NCI-H2081 treated with DMSO at 0.1 percent for 48 hours (cell line): ENCODE data around the gene RGL4.
A peak's percentile ranks its signal among the peaks of the same experiment; 100 is the strongest.
"Not testable (repeated sequence)": the region's sequence is repeated elsewhere in the genome, so short reads cannot be mapped to it uniquely, and the experiment has no call there.

ENCODE experiments used
- DNase-seq: peaks from one replicate; lab custom pipeline; 2025; lab: John Stamatoyannopoulos, UW

The RGL4 gene

DNA sequence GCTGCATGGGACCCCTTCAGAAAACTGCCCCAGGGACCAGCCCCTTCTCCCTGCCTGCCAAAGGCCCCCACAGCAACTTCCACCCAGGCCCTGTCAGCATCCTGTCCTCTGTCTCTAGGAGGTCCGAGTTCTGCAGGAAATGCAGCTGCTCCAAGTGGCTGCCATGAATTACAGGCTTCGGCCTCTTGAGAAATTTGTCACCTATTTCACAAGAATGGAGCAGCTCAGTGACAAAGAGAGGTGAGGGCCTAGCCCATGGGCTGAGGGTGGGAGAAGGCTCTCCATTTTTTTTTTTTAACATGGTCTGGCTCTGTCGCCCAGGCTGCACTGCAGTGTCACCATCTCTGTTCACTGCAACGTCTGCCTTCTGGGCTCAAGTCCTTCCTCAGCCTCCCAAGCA lies 7.3 kb downstream of the RGL4 start:
- DNase-seq, result no peak

DNA sequence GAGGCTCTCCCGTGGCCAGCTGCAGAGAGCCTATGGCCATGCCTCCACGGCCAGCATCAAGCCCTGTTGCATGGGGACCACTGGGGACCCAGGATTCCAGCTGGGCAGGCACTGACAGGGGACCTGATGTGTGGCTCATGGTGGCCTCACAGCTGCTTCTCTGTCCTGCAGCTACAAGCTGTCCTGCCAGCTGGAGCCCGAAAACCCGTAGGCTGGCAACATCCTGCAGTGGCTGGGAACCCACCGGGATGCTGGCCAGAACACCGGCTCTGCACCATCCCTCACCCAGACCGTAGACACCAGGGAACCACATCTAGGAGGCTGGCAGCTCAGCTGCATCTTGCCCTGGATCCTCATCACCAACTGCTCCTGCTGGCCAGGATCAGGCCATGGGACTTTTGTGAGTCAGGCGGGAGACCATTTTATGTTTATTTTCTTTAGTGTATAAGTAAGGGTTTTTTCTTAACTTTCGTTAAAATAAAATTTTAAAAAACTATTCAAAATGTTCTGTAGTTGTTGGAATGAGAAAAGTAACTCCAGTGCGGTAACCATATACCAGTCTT lies 7.9 kb downstream of the RGL4 start:
- DNase-seq, result no peak

DNA sequence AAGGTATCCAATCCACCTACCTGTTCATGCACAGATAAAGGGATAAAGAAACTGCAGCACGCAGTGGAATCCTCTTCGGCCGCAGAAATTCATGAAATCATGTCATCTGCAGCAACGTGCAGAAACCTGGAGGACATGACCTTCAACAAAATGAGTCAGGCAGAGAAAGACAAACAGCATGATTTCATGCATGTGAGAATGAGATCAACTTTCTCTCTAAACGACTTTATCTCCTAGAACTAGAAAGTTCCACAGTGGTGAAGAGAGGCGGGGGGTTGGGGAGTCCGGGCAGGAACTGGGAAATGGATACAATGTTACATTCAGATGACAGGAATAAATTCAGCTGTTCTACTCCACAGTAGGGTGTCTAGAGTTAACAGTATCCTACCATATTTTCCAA lies 9.9 kb downstream of the RGL4 start:
- DNase-seq, result no peak

DNA sequence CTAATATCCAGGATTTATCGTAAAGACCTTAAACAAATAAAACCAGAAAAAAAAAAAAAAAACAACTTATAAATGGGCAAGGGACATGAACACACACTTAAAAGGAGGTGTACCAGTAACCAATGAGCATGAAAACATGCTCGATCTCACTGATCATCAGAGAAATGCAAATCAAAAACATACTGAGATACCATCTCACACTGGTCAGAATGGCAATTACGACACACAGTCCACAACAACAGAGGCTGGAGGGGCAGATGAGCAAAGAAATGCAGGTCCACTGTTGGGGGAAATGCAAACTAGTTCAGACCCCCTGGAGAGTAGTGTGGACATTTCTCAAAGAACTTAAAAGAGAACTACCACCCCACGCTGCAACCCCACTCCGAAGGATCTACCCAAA lies 13.2 kb downstream of the RGL4 start:
- DNase-seq, result no peak

DNA sequence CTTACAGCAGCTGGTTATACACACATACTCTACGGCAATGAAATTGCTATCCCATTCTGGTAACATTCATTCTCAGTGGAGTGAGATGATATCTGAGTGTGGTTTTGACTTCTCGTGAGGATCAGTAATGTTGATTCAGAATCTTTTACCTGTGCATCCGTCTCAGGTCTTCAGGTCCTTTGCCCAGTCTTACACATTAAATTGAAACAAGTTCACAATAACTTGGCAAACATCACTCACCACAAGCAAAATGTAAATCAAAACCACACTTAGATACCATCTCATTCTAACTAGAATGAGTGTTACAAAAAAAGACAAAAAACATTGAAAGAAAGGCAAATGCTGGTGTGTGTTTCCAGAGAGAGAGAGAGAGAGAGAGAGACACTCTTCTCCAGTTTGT lies 14.0 kb downstream of the RGL4 start:
- no peak for DNase-seq

DNA sequence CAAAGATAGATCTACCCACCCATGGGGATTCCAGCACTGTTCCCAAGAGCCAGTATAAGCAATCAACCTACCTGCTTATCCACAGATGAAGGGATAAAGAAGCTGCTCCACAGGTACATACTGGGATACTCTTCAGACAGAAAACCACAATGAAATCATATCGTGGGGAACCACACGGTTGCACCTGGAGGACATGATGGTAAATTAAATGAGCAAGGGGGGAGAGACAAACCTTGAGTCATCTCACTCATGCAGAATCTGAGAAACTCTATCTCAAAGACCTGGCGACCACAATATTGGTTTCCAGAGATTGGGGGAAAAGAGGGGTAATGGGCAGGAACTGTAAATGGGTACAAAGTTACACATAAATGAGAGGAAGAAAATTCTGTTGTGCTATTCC lies 14.5 kb downstream of the RGL4 start:
- DNase-seq, result no peak

DNA sequence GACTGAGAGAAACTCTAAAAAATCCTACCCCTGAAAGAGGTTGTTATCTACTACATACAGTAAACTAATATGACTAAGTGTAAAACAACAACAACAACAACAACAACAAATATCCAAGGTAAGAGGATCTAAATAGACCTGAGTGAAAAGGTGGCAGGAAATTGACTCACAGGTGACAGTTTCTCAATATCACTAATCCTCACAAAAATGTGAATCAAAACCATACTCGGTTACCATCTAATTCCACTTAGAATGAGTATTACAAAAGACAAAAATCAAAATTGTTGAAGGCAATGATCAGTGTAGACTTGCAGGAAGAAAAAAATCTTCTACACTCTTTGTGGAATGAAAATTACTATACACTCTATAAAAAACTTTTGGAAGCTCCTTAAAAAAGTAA lies 17.5 kb downstream of the RGL4 start:
- no peak for DNase-seq

DNA sequence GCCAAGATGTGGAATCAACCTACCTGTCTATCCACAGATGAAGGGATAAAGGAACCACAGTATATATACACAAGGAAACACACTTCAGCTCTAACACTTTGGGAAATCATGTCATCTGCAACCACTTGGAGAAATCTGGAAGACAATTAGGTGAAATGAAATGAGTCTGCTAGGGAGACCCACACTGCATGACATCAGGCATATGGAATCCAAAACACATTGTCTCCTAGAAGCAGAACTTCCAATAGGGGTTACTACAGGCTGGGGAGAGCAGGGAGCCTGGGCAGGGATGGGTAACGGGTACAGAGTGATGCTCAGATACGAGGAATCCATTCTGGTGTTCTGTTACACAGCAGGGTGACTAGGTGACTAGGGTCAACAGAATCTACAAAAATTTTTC lies 18.3 kb downstream of the RGL4 start:
- no peak for DNase-seq

DNA sequence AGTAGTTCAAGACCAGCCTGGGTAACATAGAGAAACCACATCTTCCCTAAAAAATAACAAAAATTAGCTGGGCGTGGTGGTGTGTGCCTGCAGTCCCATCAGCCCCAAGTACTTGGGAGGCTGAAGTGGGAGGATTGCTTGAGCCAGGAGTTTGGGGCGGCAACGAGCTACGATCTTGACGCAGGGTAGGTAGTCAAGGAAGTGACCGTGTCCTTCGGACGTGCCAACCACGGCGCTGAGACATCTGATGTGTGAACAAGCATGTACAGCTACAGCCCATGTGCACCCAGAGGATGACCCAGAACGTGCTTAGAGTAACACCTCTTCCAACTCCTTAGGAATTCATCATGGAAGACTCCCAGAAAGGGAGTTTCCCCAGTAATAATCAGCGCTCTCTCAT lies 21.4 kb downstream of the RGL4 start:
- DNase-seq, result no peak

DNA sequence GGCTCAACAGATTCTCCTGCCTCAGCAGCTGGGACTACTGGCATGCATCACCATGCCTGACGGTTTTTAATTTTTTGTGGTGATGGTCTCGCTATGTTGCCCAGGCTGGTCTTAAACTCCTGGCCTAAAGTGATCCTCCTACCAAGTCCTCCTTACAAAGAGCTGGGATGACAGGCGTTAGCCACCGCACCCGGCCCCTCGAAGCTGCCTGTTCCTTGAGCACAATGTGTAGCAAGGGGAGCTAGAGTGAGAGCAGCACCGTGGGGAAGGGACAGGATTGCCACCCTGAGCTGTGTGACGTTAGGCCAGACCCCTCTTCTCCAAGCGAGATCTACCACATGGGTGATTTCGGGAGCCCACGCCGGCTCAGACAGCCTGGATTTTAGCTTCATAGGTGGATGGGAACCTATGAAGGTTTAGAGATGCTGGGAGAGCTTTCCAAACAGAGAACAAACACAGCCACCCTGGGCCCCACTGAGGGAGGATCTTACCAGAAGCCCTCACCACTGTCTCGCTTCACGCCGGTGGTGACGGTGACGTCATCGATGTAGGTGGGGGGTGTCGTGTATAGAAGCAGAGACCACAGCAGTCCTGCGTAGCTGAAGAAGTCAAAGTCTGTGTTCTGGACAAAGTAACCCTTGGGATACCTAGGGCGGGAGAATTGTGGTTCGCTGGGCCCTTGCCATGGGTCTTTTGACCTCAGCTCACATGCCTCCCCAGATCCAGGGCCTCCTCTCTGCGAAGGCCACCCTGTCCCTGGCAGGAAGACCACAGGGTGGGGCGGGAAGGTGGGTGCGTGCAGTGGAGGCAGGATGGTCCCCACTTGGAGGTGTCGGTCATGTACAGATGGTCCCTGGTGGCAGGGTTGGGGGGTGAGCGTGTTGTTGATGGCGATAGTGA lies 23.1 kb downstream of the RGL4 start:
- no peak for DNase-seq

DNA sequence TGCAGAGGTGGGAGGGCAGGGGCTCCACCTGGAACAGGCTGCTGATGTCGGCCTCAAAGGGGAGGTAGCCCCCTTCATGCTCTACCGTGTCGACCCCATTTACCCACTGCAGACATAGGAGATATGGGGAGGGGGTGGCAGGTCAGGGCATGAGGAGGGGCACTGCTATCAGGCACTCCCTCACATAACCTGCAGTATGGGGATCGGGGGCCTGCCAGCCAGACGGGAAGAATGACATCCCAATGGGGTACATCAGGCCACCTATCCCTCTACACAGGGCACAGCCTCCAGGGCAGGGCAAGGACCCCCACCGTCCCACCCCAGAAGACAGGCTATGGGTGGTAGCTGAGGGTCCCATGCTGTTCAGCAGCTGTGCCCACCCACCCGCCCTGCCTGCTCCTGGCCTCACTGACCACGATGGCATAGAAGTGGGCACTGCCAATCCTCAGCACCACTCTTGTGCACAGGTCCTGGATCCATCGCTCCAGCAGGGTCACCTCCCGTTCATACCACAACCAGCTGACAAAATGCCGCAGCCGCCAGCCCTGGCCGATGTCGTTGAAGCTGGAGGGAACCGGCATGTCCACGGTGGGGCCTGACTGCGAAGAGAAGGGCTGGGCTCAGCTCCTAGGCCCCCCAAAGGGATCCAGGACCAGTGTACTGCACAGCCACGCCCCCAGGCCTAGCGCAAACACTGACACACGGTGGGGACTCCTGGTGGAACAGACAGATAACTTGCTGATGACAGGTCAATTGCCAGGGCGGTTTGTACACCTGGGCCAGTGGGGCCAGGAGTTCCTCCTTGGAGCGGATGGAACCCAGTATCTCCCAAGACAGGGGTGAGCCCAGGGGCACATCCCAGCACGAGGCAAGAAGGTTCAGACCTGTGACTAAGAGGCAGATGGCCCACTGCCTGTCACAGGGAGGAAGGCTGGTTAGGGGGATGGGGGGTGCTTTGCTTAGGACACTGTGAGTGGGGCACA lies 24.1 kb downstream of the RGL4 start:
- DNase-seq, result no peak

DNA sequence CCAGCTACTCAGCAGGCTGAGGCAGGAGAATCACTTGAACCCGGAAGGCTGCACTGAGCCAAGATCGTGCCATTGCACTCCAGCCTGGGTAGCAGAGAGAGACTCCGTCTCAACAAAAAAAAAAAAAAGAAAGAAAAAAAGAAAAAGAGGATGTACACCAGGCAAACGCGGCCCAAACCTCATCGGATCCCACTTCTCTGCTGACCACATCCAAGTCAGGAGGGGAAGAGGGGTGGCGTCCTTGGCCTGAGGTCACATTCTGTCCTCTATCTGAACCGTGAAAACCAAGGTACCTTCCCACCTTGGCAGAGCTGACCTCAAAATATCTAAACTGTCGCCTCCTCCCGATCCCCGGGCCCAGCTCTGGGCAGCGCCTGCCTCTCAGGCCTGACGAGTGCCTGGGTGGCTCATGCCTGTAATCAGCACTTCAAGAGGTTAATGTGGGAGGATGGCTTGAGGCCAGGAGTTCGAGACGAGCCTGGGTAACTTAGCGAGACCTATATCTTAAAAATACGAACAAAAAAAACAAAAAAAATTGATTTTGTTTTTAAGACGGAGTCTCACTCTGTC lies 25.1 kb downstream of the RGL4 start:
- no peak for DNase-seq

DNA sequence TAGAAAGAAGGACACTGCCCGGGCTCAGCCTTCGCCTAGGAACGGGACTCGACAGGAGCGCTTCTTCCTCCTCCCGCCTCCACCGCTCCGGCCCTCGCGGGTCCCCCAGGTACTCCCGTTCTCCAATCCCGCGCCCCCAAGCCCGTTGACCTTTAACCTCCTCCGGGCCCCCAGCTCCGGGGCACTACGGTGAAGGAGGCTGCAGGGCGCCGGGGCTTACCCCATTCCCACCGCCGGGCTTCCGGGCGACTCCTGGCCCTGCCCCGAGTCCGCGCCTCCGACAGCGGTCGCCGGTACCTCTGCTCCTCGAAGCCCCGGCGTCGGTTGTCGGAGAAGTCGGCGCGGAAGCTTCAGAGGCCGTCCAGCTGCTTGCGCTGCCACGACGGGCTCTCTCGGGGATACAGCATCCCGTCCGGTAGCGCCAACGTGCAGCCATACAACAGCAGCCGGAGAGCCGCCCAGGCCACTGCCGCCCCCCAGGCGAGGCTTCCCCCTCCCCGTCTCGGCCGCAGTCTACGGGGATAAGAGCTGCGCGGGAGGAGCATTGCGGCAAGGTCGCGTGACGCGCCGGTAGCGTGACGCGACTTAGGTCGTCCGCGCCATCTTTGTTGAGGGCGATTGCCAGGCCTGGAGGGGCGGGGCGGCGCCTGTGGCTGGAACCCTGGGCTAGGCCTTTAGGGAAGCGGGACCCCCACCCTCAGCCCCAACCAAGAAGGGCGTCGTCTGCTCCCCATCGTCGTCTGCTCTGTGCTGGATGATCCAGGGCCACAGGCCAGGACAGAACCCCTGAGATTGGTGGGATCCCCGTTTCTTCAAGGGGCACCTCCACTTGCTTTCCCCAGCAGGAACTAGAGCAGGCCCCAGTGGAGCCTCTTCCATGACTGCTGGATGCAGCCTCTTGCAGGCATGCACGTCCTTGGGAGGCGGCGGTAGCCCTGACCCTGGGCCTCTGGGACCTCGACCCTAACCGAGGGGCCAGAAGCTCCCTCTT lies 26.3 kb downstream of the RGL4 start:
- DNase-seq, result peak; percentile 8

DNA sequence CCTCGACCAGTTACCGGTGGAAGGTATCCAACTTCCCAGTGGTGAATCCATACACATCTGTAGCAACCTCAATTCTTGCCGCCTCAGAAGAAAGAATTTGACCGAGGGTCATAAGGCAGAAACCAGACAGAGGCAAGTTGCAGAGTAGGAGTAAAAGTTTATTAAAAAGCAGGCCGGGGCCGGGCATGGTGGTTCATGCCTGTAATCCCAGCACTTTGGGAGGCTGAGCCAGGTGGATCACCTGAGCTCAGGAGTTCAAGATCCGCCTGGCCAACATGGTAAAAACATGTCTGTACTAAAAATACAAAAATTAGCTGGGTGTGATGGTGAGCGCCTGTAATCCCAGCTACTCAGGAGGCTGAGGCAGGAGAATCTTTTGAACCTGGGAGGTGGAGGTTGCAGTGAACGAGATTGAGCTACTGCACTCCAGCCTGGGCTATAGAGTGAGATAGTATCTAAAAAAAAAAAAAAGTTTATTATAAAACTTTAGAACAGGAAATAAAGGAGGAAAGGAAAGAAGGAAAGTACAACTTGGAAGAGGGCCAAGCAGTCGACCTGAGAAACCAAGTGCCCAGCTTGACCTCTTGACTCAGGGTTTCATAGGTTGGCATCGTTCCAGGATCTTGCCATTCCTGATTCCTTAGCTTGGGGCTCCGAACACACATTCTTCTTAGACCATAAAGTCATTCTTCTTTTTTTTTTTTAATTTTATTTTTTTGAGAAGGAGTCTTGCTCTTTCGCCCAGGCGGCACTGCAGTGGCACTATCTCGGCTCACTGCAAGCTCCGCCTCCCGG lies 27.8 kb downstream of the RGL4 start:
- DNase-seq, result no peak

DNA sequence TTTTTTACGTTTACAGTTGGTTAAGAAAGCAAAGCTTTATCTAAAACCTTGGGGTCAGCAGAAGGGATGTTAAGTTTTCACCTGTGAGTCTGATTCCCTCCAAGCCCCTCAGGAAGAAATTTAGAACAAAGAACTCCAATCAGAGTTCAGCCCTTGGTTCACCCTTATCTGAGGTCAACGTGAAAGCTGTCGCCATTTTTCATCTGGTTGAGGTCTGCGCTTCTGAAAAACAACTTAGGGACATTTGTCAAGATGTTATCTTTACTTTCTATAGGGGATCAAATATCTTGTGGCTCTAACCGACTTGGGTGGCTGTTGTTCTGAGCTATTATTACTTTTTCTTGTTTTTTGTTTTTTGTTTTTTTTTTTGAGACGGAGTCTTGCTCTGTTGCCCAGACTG lies 30.0 kb downstream of the RGL4 start:
- DNase-seq, result no peak

DNA sequence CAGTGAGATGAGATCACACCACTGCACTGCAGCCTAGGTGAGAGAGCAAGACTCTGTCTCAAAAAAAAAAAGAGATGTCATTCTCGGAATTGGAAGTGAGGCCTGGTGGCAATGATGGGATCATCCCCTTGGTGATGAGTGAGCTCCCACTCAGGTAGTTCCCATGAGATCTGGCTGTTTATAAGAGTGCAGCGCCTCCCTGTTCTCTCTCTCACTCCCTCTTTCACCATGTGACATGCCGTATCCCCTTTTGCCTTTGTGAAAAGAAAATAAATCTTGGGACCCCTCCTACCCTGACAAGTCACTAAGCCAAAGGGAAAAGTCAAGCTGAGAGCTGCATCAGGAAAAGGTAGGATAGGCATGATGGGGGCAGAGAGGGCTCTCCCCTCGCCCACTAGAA lies 31.3 kb downstream of the RGL4 start:
- DNase-seq, result no peak

DNA sequence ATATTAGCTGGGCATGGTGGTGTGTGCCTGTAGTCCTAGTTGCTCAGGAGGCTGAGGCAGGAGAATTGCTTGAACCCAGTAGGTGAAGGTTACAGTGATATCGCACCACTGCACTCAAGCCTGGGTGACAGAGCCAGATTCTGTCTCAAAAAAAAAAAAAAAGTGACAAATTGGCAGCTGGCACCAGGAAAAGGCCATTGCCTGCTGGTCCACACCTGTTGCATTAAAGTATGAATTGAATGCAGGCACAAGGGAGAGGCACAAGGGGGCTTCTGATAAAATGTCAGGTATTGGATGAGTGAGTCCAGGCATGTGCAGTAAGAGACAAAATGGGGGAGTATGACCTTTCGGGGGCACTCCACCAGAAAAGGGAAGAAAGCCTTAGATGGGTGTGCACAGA lies 31.9 kb downstream of the RGL4 start:
- DNase-seq, result no peak

DNA sequence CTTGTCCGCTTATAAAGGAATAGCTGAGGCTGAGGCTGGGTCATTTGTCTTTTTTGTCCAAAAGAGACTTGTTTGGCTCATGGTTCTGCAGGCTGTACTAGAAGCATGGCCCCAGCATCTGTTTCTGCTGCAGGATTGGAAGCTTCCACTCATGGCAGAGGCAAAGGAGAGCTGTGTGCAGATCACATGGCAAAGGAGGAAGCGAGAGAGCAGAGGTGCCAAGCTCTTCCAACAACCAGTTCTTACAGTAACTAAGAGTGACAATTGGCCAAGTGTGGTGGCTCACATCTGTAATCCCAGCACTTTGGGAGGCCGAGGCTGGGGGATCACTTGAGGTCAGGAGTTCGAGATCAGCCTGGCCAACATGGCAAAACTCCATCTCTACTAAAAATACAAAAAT lies 37.3 kb downstream of the RGL4 start:
- not testable (repeated sequence) for DNase-seq

DNA sequence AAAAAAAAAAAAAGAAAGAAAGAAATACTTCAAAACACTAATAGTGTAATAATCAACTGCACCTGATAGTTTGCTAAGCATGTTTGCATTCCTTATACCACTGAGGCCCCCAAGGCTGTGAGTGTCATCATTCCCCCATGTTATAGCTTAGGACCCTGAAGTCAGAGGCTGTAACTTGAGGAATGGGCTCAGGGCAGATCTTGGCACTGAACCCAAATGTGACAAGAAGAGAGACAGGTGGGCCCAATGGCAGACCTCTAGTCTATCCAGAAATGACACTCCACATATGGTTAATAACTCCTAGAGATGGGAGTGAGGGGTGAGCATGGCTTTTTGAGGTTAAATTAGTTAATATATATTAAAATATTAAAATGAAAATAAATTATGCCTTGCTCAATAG lies 46.9 kb downstream of the RGL4 start:
- no peak for DNase-seq
